ENCODE data around the gene WDFY3. TPM values are rescaled to one million over a fixed set of nuclear protein-coding genes. Genes with fewer than 3 reads are reported as not detected.

WDFY3 gene
- total RNA-seq, 1 donor from 2014 or later, result 0.75 TPM

DNA sequence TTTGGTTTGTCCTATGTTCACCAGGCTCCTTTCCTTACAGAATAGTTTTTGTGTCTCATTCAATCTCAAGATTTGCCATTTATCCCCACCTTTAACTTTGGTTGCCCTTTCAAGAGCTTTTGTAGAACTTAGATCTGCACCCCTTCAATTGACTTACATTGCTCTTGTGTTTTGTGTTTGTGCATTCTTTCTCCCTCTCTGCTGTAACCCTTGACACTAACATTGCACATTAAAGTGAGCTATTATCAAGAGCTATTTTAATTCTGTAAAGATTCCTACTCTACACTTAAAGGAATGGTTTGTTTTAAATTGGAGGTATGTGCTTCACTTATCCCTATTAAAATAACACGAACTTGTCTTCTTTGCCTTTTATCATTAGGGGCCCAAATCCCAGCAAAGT lies 318.3 kb downstream of the WDFY3 start:
- H3K27me3 Mint-ChIP-seq, result no peaks in the 10 kb centered on the region
- DNase-seq, result no peak
- no peaks in the 10 kb centered on the region for H3K36me3 Mint-ChIP-seq (ENCODE audit: low read depth)
- no peak overlapping the region for H3K27ac Mint-ChIP-seq
- H3K4me3 Mint-ChIP-seq, result no peak overlapping the region
- intact Hi-C loops (cut with micrococcal nuclease), result no loop called here
- no peaks in the 10 kb centered on the region for H3K9me3 Mint-ChIP-seq
- no peaks in the 10 kb centered on the region for H3K4me1 Mint-ChIP-seq

DNA sequence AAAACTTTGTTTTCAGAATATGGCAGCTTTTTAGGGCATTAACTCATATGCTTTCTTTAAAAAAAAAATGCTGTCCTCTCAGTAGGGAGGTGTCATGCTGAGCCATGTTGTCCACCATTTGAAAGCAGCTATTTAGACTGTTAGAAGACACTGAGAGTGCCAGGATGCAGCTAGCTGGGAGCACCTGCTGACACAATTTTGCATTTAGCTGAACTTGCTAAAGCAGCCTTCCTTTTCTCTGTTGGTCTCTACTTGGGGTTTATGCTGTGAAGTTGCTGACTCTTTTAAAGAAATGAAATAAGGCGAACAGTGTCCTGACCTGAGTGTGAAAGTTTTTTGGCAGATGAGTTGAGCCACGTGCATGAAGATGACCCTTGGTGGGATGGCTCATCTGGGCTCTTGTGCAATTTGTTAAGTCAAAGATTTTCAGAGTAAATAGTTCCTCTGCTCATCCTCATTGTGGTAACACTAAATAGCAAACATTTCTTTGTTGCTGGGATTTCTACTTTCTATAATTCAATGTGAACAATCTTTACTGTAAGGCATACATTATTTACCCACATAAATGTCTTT lies 319.1 kb downstream of the WDFY3 start:
- H3K4me1 Mint-ChIP-seq, result no peaks in the 10 kb centered on the region
- H3K4me3 Mint-ChIP-seq, result no peak overlapping the region
- H3K27ac Mint-ChIP-seq, result no peak overlapping the region
- H3K27me3 Mint-ChIP-seq, result no peaks in the 10 kb centered on the region
- DNase-seq, result no peak
- no peaks in the 10 kb centered on the region for H3K9me3 Mint-ChIP-seq
- H3K36me3 Mint-ChIP-seq (ENCODE audit: low read depth), result no peaks in the 10 kb centered on the region
- intact Hi-C loops (cut with micrococcal nuclease), result no loop called here

DNA sequence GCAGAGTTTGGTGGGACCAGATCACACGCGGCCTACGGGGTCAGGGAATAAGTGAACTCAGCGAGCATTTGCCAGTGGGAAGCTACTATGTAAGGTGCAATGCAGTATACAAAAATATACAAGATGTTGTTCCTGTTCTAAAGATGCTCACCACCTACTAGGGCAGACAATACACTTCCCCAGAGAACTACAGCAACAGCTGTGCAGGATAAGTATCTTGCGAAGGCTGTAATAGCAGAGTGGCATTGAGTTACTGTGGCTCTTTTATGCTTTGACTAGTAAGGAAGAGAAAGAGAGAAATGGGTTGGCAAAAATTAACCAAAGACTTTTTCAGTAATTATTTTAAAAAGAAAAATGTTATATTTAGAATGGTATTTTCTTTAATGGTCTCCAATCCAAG lies 322.4 kb downstream of the WDFY3 start:
- no peaks in the 10 kb centered on the region for H3K9me3 Mint-ChIP-seq

DNA sequence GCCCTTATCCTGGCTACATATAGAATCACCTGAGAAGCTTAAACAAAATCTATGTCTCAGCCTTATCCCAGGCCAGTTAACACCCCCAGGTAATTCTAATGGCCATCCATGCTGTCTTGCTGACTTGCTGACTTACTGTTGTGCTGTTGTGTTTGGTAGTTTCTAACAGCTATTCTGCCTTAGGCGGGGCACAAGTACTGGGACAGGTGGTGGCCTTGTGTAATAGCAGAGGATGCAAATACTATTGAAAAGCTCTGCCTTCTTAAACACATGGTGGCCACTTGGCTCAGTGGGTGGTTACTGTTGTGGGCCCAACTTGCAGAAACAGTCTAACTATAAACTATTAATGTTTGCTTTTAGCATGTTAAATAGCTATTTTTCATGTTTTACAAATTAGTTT lies 327.3 kb downstream of the WDFY3 start:
- no peaks in the 10 kb centered on the region for H3K27me3 Mint-ChIP-seq
- intact Hi-C loops (cut with micrococcal nuclease), result no loop called here
- no peaks in the 10 kb centered on the region for H3K9me3 Mint-ChIP-seq
- H3K27ac Mint-ChIP-seq, result no peak overlapping the region
- DNase-seq, result peak; percentile 27
- H3K4me1 Mint-ChIP-seq, result no peaks in the 10 kb centered on the region
- H3K36me3 Mint-ChIP-seq (ENCODE audit: low read depth), result no peaks in the 10 kb centered on the region
- H3K4me3 Mint-ChIP-seq, result no peak overlapping the region

More for the DNA sequence above, 322.4 kb downstream of the WDFY3 start:
- no peak overlapping the region for H3K4me3 Mint-ChIP-seq
- H3K27ac Mint-ChIP-seq, result no peak overlapping the region
- H3K27me3 Mint-ChIP-seq, result no peaks in the 10 kb centered on the region
- no peaks in the 10 kb centered on the region for H3K4me1 Mint-ChIP-seq
- H3K36me3 Mint-ChIP-seq (ENCODE audit: low read depth), result no peaks in the 10 kb centered on the region
- intact Hi-C loops (cut with micrococcal nuclease), result no loop called here
- no peak for DNase-seq

DNA sequence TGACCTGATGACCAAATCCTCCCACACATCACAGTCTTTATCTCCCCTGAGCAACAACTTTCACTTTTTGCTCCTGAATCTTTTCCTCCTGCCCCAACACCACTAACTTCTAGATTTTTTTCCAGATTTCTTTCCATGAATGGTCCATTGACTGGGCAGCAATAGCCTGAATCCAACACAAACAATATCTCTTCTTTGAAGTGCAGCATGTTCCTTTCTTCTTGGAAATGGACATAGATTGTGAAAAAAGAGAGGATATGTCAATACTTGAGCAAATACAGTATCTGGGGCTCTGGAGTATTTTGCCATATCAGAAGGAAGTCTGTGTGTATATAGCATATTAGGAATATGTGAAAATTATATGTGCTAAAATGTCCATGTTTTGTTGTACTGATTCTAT lies 328.4 kb downstream of the WDFY3 start:
- intact Hi-C loops (cut with micrococcal nuclease), result no loop called here
- H3K27ac Mint-ChIP-seq, result no peak overlapping the region
- no peaks in the 10 kb centered on the region for H3K9me3 Mint-ChIP-seq
- H3K36me3 Mint-ChIP-seq (ENCODE audit: low read depth), result no peaks in the 10 kb centered on the region
- no peak overlapping the region for H3K4me3 Mint-ChIP-seq
- H3K27me3 Mint-ChIP-seq, result no peaks in the 10 kb centered on the region
- H3K4me1 Mint-ChIP-seq, result no peaks in the 10 kb centered on the region
- no peak for DNase-seq

DNA sequence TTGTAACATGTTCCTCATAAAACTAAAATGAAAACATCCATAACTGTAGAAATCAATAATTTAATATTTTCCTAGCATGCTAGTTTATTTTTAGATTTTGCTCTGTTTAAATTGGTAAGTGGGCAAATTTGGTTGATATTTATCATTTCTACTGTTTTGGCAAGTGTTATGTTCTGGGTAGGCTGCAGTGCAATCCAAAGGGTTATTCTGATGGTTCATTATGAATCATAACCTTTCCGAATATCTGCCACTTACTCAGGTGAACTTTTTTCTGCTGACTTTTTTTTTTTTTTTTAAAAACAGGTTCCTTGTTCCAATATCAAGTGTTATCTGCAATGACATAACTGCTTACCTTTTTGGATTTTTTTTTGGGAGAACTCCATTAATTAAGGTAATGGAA lies 331.5 kb downstream of the WDFY3 start:
- intact Hi-C loops (cut with micrococcal nuclease), result no loop called here
- no peaks in the 10 kb centered on the region for H3K9me3 Mint-ChIP-seq
- H3K4me3 Mint-ChIP-seq, result no peak overlapping the region
- no peaks in the 10 kb centered on the region for H3K36me3 Mint-ChIP-seq (ENCODE audit: low read depth)
- DNase-seq, result no peak
- no peaks in the 10 kb centered on the region for H3K4me1 Mint-ChIP-seq
- no peak overlapping the region for H3K27ac Mint-ChIP-seq
- H3K27me3 Mint-ChIP-seq, result no peaks in the 10 kb centered on the region

DNA sequence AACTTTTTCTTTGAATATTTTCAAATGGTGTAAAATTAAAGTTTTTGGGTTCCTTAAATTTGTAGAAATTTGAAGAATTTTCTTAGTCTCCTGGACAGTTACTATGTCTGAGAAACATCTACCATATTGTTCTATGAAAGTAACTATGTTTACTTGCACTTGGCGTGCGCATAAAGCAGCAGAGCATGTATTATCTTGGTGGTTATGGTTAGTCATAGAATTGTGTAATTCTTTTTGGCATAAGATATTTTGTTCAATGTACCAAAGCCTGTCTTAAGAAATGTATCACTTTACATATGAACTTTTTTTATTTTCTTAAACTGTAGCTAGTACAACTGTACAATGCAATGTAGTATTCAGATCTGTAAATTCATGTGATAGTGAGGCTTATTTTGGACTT lies 334.4 kb downstream of the WDFY3 start:
- Mint-ChIP-seq H3K27me3 (no peaks in the 10 kb centered on the region), H3K4me1 (no peaks in the 10 kb centered on the region), H3K4me3 (no peak overlapping the region), H3K9me3 (no peaks in the 10 kb centered on the region), H3K36me3 (ENCODE audit: low read depth) (no peaks in the 10 kb centered on the region), H3K27ac (no peak overlapping the region)
- DNase-seq, result no peak
- intact Hi-C loops (cut with micrococcal nuclease), result no loop called here

DNA sequence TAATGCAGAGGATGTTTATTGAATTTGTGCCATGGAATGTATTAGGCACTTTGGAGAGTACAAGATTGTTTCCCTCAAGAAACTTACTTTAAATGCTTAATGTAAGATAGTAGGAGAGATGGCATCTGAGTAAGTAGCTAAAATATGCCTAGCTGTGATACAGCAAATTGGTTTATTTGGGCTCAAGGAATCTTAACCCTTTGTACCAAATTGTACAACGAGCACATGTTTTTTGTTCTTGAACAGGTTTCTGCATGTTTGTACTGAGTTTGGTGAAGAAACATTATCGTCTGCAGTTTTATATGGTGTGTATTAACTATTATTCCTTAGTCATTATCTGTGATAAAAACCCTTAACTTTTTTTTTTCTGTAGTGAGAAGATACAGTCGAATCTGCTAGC lies 334.9 kb downstream of the WDFY3 start:
- Mint-ChIP-seq H3K4me1 (no peaks in the 10 kb centered on the region), H3K4me3 (no peak overlapping the region), H3K36me3 (ENCODE audit: low read depth) (no peaks in the 10 kb centered on the region), H3K9me3 (no peaks in the 10 kb centered on the region), H3K27ac (no peak overlapping the region), H3K27me3 (no peaks in the 10 kb centered on the region)
- intact Hi-C loops (cut with micrococcal nuclease), result no loop called here
- no peak for DNase-seq

DNA sequence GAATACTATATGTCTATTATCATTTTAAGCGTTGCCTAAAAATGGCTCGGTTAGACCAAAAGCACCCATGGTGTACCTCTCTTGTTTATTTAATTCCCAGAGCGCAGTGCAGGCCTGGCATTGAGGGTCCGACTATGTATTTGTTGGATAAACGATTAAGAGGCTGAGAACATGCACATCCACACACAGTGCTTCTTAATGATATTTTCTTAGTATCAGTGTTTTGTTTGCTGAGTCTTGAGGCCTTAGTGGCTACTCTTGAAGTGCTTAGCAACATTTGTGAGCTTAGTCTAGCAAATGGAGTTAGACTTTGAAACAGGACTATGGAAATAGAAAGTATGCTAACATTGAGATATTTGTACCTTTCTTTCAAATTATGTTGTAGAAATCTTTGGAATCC lies 339.8 kb downstream of the WDFY3 start:
- Mint-ChIP-seq H3K4me1 (no peaks in the 10 kb centered on the region), H3K27ac (no peak overlapping the region), H3K4me3 (no peak overlapping the region), H3K36me3 (ENCODE audit: low read depth) (no peaks in the 10 kb centered on the region), H3K27me3 (no peaks in the 10 kb centered on the region), H3K9me3 (no peaks in the 10 kb centered on the region)
- DNase-seq, result no peak
- intact Hi-C loops (cut with micrococcal nuclease), result no loop called here

DNA sequence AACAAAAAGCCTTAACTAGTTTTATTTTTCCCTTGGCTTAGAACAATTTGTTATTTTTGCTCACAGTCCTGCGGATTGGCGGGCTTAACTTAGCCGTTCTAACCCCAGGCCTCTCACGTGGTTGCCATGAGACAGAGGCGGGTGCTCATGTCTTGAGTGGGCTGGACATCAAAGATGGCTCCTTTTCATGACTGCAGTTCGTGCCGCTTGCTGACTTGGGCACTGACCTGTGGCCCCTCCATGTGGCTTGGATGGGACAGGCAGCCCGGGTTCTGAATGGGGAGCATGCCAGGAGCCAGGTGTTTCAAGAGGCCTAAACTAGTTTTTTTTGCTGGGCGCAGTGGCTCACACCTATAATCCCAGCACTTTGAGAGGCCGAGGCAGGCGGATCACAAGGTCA lies 342.8 kb downstream of the WDFY3 start:
- intact Hi-C loops (cut with micrococcal nuclease), result no loop called here
- no peak overlapping the region for H3K4me3 Mint-ChIP-seq
- no peaks in the 10 kb centered on the region for H3K36me3 Mint-ChIP-seq (ENCODE audit: low read depth)
- no peaks in the 10 kb centered on the region for H3K9me3 Mint-ChIP-seq
- DNase-seq, result no peak
- no peak overlapping the region for H3K27ac Mint-ChIP-seq
- H3K27me3 Mint-ChIP-seq, result no peaks in the 10 kb centered on the region
- H3K4me1 Mint-ChIP-seq, result no peaks in the 10 kb centered on the region

DNA sequence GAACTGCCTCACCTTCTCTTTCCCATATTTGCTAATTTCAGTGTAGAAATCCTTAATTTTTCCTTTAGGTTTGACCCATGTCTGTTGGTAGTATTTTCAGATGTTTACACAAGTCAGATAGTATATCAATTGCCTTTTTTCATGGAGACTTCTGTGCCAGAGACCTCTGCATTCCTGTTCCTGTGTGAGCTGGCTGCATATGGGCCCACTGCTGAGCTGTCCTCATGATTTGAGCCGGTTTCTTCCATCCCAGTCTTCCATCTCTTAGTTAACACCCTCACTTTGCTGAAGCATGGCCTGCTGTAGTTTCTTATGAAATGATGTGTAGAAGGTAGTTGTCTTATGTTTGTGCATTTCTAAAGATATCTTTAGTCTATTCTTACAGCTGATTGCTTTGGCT lies 343.5 kb downstream of the WDFY3 start:
- Mint-ChIP-seq H3K27me3 (no peaks in the 10 kb centered on the region), H3K36me3 (ENCODE audit: low read depth) (no peaks in the 10 kb centered on the region), H3K4me1 (no peaks in the 10 kb centered on the region), H3K4me3 (no peak overlapping the region), H3K27ac (no peak overlapping the region), H3K9me3 (no peaks in the 10 kb centered on the region)
- DNase-seq, result no peak
- intact Hi-C loops (cut with micrococcal nuclease), result no loop called here

All from activated CD4-positive, alpha-beta T cell treated with anti-CD3 and anti-CD28 coated beads, Interleukin-2, amount 10 ng/mL, durations not matched to agents 24 days and 14 days (primary cell).